Measurements from ENCODE around the gene HSPB7.
"Not testable (repeated sequence)": the region's sequence is repeated elsewhere in the genome, so short reads cannot be mapped to it uniquely, and the experiment has no call there.

HSPB7 gene

GRCh38 chr1:16022393-16022792, 4.5 kb upstream of the HSPB7 start:
- no peak for ATAC-seq (ENCODE audit: insufficient read depth, low read depth)
- H3K4me1 ChIP-seq (ENCODE audit: insufficient read depth, low read length) = no peaks in the 10 kb centered on the region
- DNase-seq = no peak
- no peak overlapping the region for H3K4me3 ChIP-seq (ENCODE audit: low read depth in 1 of 2, low read length in 2 of 2)
- no peaks in the 10 kb centered on the region for H3K79me2 ChIP-seq (ENCODE audit: insufficient read depth, low read length)
- TF ChIP-seq EZH2 (IDR thresholded peaks at IDR 0.05; ENCODE audit: borderline replicate concordance, low read depth, low read length, severe bottlenecking) = no peak
- TF ChIP-seq, protein P1, sequence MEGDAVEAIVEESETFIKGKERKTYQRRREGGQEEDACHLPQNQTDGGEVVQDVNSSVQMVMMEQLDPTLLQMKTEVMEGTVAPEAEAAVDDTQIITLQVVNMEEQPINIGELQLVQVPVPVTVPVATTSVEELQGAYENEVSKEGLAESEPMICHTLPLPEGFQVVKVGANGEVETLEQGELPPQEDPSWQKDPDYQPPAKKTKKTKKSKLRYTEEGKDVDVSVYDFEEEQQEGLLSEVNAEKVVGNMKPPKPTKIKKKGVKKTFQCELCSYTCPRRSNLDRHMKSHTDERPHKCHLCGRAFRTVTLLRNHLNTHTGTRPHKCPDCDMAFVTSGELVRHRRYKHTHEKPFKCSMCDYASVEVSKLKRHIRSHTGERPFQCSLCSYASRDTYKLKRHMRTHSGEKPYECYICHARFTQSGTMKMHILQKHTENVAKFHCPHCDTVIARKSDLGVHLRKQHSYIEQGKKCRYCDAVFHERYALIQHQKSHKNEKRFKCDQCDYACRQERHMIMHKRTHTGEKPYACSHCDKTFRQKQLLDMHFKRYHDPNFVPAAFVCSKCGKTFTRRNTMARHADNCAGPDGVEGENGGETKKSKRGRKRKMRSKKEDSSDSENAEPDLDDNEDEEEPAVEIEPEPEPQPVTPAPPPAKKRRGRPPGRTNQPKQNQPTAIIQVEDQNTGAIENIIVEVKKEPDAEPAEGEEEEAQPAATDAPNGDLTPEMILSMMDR (IDR thresholded peaks at IDR 0.05; ENCODE audit: borderline replicate concordance, extremely low read depth, low read length, poor library complexity, severe bottlenecking) = no peak
- no peak overlapping the region for H3K27ac ChIP-seq (ENCODE audit: low read length)
- H3K27me3 ChIP-seq (ENCODE audit: insufficient read depth, low read length, poor library complexity) = peaks cover 17% of the 10 kb centered on the region
- no peak overlapping the region for H3K4me2 ChIP-seq (ENCODE audit: insufficient read depth, low read length)
- H4K20me1 ChIP-seq (ENCODE audit: insufficient read depth, low read length) = peaks cover 6% of the 10 kb centered on the region
- H3K36me3 ChIP-seq (ENCODE audit: insufficient read depth, low read length) = no peaks in the 10 kb centered on the region
- no peak overlapping the region for H3K9ac ChIP-seq (ENCODE audit: low read depth, low read length)
- no peak overlapping the region for H2AFZ ChIP-seq (ENCODE audit: low read depth, low read length)
- no peaks in the 10 kb centered on the region for H3K9me3 ChIP-seq (ENCODE audit: insufficient read depth, low read length, severe bottlenecking)

GRCh38 chr1:16021681-16022080, 3.8 kb upstream of the HSPB7 start, which contains the start of gene CLCNKA:
CLCNKA (plus strand) TSS chr1:16022036; CDS start chr1:16022620, 584 bp downstream.
- no peak within 1 kb of the TSS for H3K9ac ChIP-seq (ENCODE audit: low read depth, low read length)
- no peak within 1 kb of the TSS for H3K4me3 ChIP-seq (ENCODE audit: low read depth in 1 of 2, low read length in 2 of 2)
- no peaks in the 10 kb centered on the region for H3K4me1 ChIP-seq (ENCODE audit: insufficient read depth, low read length)
- no peak for DNase-seq
- no peaks in the 10 kb centered on the region for H3K36me3 ChIP-seq (ENCODE audit: insufficient read depth, low read length)
- no peaks in the 10 kb centered on the region for H3K79me2 ChIP-seq (ENCODE audit: insufficient read depth, low read length)
- TF ChIP-seq EZH2 (IDR thresholded peaks at IDR 0.05; ENCODE audit: borderline replicate concordance, low read depth, low read length, severe bottlenecking) = no peak
- TF ChIP-seq, protein P1 (IDR thresholded peaks at IDR 0.05; ENCODE audit: borderline replicate concordance, extremely low read depth, low read length, poor library complexity, severe bottlenecking) = no peak
- no peak within 1 kb of the TSS for H3K27ac ChIP-seq (ENCODE audit: low read length)
- H4K20me1 ChIP-seq (ENCODE audit: insufficient read depth, low read length) = peaks cover 6% of the 10 kb centered on the region
- peaks cover 17% of the 10 kb centered on the region for H3K27me3 ChIP-seq (ENCODE audit: insufficient read depth, low read length, poor library complexity)
- H3K4me2 ChIP-seq (ENCODE audit: insufficient read depth, low read length) = no peak within 1 kb of the TSS
- no peak for ATAC-seq (ENCODE audit: insufficient read depth, low read depth)
- H2AFZ ChIP-seq (ENCODE audit: low read depth, low read length) = no peak within 1 kb of the TSS
- H3K9me3 ChIP-seq (ENCODE audit: insufficient read depth, low read length, severe bottlenecking) = no peaks in the 10 kb centered on the region

GRCh38 chr1:16020878-16021277, 3.0 kb upstream of the HSPB7 start:
- H3K9me3 ChIP-seq (ENCODE audit: insufficient read depth, low read length, severe bottlenecking); DNase-seq; H3K4me2 ChIP-seq (ENCODE audit: insufficient read depth, low read length); H3K4me3 ChIP-seq (ENCODE audit: low read depth in 1 of 2, low read length in 2 of 2); H2AFZ ChIP-seq (ENCODE audit: low read depth, low read length); H3K27ac ChIP-seq (ENCODE audit: low read length); H3K9ac ChIP-seq (ENCODE audit: low read depth, low read length); H3K79me2 ChIP-seq (ENCODE audit: insufficient read depth, low read length); H3K36me3 ChIP-seq (ENCODE audit: insufficient read depth, low read length); H3K4me1 ChIP-seq (ENCODE audit: insufficient read depth, low read length); H4K20me1 ChIP-seq (ENCODE audit: insufficient read depth, low read length); ATAC-seq (ENCODE audit: insufficient read depth, low read depth): not testable (repeated sequence)
- peaks cover 17% of the 10 kb centered on the region for H3K27me3 ChIP-seq (ENCODE audit: insufficient read depth, low read length, poor library complexity)

DNA sequence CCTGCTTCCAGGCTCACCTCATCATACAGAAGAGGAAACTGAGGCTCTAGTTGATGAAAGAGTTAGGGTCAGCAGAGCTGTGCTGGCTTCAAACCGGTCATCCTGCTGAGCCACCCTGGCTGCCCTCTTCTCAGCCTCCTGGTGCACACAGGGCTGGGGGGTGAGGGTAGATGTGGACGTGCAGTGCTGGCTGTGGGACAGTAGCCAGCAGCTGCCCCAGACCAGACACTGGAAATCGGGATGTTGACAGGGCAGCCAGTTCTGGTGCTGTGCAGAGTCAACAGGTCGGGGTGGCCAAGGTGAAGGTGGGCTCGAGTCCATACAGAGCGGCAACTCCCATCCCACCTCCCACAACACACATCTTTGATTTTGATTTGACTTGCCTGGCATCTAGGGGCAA, 2.5 kb upstream of the HSPB7 start:
- H3K4me2 ChIP-seq (ENCODE audit: insufficient read depth, low read length) = no peak overlapping the region
- no peak overlapping the region for H2AFZ ChIP-seq (ENCODE audit: low read depth, low read length)
- H3K27me3 ChIP-seq (ENCODE audit: insufficient read depth, low read length, poor library complexity) = peaks cover 17% of the 10 kb centered on the region
- H3K4me3 ChIP-seq (ENCODE audit: low read depth in 1 of 2, low read length in 2 of 2) = no peak overlapping the region
- no peak for ATAC-seq (ENCODE audit: insufficient read depth, low read depth)
- no peak for TF ChIP-seq EZH2 (IDR thresholded peaks at IDR 0.05; ENCODE audit: borderline replicate concordance, low read depth, low read length, severe bottlenecking)
- no peaks in the 10 kb centered on the region for H3K36me3 ChIP-seq (ENCODE audit: insufficient read depth, low read length)
- no peaks in the 10 kb centered on the region for H3K79me2 ChIP-seq (ENCODE audit: insufficient read depth, low read length)
- no peak for DNase-seq
- no peaks in the 10 kb centered on the region for H3K9me3 ChIP-seq (ENCODE audit: insufficient read depth, low read length, severe bottlenecking)
- no peaks in the 10 kb centered on the region for H3K4me1 ChIP-seq (ENCODE audit: insufficient read depth, low read length)
- H3K27ac ChIP-seq (ENCODE audit: low read length) = no peak overlapping the region
- H3K9ac ChIP-seq (ENCODE audit: low read depth, low read length) = no peak overlapping the region
- peaks cover 6% of the 10 kb centered on the region for H4K20me1 ChIP-seq (ENCODE audit: insufficient read depth, low read length)

All from DND-41 (cell line).